ENCODE results near the gene FOXK2. TPM values are rescaled to one million over a fixed set of nuclear protein-coding genes. Genes with fewer than 3 reads are reported as not detected.
A peak's percentile ranks its signal among the peaks of the same experiment; 100 is the strongest.
"Not testable (repeated sequence)": the region's sequence is repeated elsewhere in the genome, so short reads cannot be mapped to it uniquely, and the experiment has no call there.

FOXK2 gene
- total RNA-seq, 4 donors from 2014 or later: 15.9 to 70.9 (median 42.7) TPM

DNA sequence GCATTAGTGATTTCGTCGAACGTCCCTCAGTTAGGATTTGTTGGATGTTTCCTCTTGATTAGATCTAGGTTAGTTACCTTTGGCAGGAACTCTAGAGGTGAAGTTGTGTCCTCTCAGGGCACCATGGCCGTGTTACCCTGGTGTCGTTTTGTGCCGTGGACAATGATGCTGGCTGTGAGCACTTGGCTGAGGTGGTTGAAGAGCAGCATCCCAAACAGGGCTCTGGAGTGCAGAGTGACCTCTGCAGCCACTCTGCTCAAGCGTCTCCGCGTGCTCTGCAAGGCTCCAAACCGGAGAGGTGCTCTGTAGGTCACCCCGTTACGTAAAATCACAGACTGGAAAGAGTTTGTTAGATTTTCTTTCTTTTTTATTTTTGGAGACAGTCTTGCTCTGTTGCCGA, 33.0 kb downstream of the FOXK2 start:
- DNase-seq: no peak
- Histone ChIP-seq H3K4me1 (peaks cover 0 to 7% of the 10 kb centered on the region in 2 donors), H3K9me3 (no peaks in the 10 kb centered on the region), H3K27me3 (no peaks in the 10 kb centered on the region), H3K4me3 (no peak overlapping the region), H3K27ac (peak overlapping the region; percentile 66 to 86), H3K36me3 (no peaks in the 10 kb centered on the region)
- TF ChIP-seq POLR2A (IDR thresholded peaks at IDR 0.05) (no peak), CTCF (IDR thresholded peaks at IDR 0.05) (no peak)
- intact Hi-C loops (cut with DNase I; ENCODE audit: low total_unique reads): loop anchor here (10.0 kb wide), 1 partner anchor 58 kb away; no protein-coding TSS in a partner anchor

GRCh38 chr17:82553210-82553930, 33.8 kb downstream of the FOXK2 start:
- intact Hi-C loops (cut with DNase I; ENCODE audit: low total_unique reads): loop anchor here (10.0 kb wide), 1 partner anchor 59 kb away; no protein-coding TSS in a partner anchor
- H3K4me1 ChIP-seq: peaks cover 0 to 7% of the 10 kb centered on the region in 2 donors

DNA sequence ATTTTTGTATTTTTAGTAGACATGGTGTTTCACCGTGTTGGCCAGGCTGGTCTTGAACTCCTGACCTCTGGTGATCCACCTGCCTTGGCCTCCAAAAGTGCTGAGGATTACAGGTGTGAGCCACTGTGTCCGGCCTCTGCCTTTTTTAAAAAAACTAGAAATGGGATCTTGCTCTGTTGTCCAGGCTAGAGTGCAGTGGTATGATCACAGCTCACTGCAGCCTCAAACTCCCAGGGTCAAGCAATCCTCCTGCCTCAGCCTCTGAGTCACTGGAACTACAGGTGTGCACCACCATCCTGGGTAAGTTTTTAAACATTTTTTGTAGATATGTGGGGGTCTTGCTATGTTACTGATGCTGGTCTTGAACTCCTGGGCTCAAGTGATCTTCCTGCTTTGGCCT, 38.0 kb downstream of the FOXK2 start:
- not testable (repeated sequence) for H3K9me3 ChIP-seq, H3K27me3 ChIP-seq, DNase-seq, H3K4me3 ChIP-seq, H3K4me1 ChIP-seq, H3K36me3 ChIP-seq, H3K27ac ChIP-seq
- intact Hi-C loops (cut with DNase I; ENCODE audit: low total_unique reads): loop anchor here (10.0 kb wide), 1 partner anchor 63 kb away; no protein-coding TSS in a partner anchor

More at GRCh38 chr17:82553210-82553930, 33.8 kb downstream of the FOXK2 start:
- no peaks in the 10 kb centered on the region for H3K27me3 ChIP-seq
- TF ChIP-seq POLR2A (IDR thresholded peaks at IDR 0.05) (no peak), CTCF (IDR thresholded peaks at IDR 0.05) (no peak)
- H3K36me3 ChIP-seq: no peaks in the 10 kb centered on the region
- no peak overlapping the region for H3K4me3 ChIP-seq
- peak overlapping the region; percentile 66 to 86 for H3K27ac ChIP-seq
- H3K9me3 ChIP-seq: no peaks in the 10 kb centered on the region
- no peak for DNase-seq

DNA sequence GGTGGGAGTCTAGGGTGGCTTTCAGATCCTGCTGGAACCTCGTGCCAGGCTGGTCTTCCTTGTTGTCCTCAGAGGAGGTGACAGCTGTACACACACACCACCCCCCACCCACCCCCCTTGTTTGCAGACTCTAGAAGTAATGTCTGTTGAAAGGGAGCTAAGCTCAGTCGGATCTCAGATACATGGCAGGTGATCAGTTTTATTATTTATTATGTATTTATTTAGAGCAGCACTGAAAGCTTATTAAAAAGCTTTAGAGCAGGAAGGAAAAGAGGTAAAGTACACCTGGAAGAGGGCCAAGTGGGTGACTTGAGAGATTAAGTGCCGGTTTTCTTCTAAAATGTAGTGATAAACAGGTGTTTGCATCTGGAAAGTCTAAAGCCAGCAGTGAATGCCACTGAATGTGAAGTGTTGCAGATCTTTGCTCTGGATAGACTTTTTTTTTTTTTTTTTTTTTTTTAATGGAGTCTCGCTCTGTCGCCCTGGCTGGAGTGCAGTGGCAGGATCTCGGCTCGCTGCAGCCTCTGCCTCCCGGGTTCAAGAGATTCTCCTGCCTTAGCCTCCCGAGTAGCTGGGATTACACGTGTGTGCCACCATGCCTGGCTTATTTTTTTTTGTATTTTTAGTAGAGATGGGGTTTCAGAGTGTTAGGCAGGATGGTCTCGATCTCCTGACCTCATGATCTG, 40.2 kb downstream of the FOXK2 start:
- Histone ChIP-seq H3K36me3 (no peaks in the 10 kb centered on the region), H3K27me3 (no peaks in the 10 kb centered on the region), H3K4me3 (no peak overlapping the region), H3K9me3 (no peaks in the 10 kb centered on the region), H3K4me1 (no peaks in the 10 kb centered on the region), H3K27ac (no peak overlapping the region)
- TF ChIP-seq POLR2A (IDR thresholded peaks at IDR 0.05) (no peak), CTCF (IDR thresholded peaks at IDR 0.05) (no peak)
- intact Hi-C loops (cut with DNase I; ENCODE audit: low total_unique reads): loop anchor here (10.0 kb wide), 1 partner anchor 65 kb away; no protein-coding TSS in a partner anchor
- DNase-seq: no peak

DNA sequence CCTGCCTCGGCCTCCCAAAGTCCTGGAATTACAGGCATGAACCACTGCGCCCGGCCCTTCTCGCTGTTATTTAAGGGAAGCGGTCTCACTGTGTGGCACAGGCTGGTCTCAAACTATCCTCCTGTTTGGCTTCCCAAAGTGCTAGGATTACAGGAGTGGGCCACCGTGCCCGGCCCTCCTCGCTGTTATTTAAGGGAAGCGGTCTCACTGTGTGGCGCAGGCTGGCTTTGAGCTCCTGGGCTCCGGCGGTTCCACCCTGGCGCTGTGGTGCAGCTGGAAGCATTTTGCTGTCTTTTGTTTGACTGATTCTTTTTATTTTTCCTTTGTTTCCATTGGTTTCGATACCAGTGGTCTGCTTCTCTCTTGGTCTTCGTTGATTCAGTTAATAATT, 40.7 kb downstream of the FOXK2 start:
- intact Hi-C loops (cut with DNase I; ENCODE audit: low total_unique reads): no loop called here
- Histone ChIP-seq H3K36me3 (no peaks in the 10 kb centered on the region), H3K9me3 (no peaks in the 10 kb centered on the region), H3K4me3 (no peak overlapping the region), H3K27me3 (no peaks in the 10 kb centered on the region), H3K4me1 (no peaks in the 10 kb centered on the region), H3K27ac (no peak overlapping the region)
- no peak for DNase-seq
- TF ChIP-seq CTCF (IDR thresholded peaks at IDR 0.05): no peak
- TF ChIP-seq POLR2A (IDR thresholded peaks at IDR 0.05): no peak

Data from uterus (tissue), 4 donors.